K562 (cell line): ENCODE results near the gene SEC14L3. TPM values are rescaled to one million over a fixed set of nuclear protein-coding genes. Genes with fewer than 3 reads are reported as not detected.

ENCODE experiments used
- ARID4B ChIP-seq: sonication (generic); formaldehyde crosslinking; IDR thresholded peaks from 2 replicates; pipeline ENCODE4 v1.8.0; 2022; ENCODE audit warnings: mild to moderate bottlenecking, missing genetic modification reagents
- BCOR ChIP-seq: fragments of 450-650 bp; IDR thresholded peaks from 2 replicates; pipeline ENCODE4 v1.6.1; 2016
- CBFA2T2 ChIP-seq: fragments of 450-650 bp; conservative IDR thresholded peaks from 2 replicates; pipeline ENCODE4 v1.6.1; 2017; ENCODE audit warnings: mild to moderate bottlenecking
- ETV1 ChIP-seq: fragments of 450-650 bp; conservative IDR thresholded peaks from 2 replicates; pipeline ENCODE4 v1.6.1; 2016; ENCODE audit warnings: missing genetic modification characterization, control low read depth, low read depth, missing compliant biosample characterization
- GTF2B ChIP-seq: IDR thresholded peaks from 2 replicates; pipeline ENCODE4 v1.6.1; 2011; ENCODE audit not compliant: insufficient read length; ENCODE audit errors: extremely low read depth
- HOMEZ ChIP-seq: fragments of 250-450 bp; sonication (Bioruptor Pico); IDR thresholded peaks from 2 replicates; pipeline ENCODE4 v1.4.0; 2020; ENCODE audit warnings: mild to moderate bottlenecking, moderate library complexity
- JUNB ChIP-seq: fragments of 450-650 bp; formaldehyde crosslinking; conservative IDR thresholded peaks from 2 replicates; pipeline ENCODE4 v1.4.0; 2020; ENCODE audit warnings: mild to moderate bottlenecking
- LCOR ChIP-seq: sonication (generic); formaldehyde crosslinking; IDR thresholded peaks from 2 replicates; pipeline ENCODE4 v1.8.0; 2022; ENCODE audit warnings: mild to moderate bottlenecking, missing genetic modification reagents
- MTA3 ChIP-seq: fragments of 450-650 bp; formaldehyde crosslinking; IDR thresholded peaks from 2 replicates; pipeline ENCODE4 v1.6.1; 2017; ENCODE audit warnings: mild to moderate bottlenecking, borderline replicate concordance
- MYC ChIP-seq, 2 experiments: fragments of 250-450 bp in 1 of 2; sonication (Bioruptor Pico) in 1 of 2; IDR thresholded peaks; 2 replicates each; pipeline versions ENCODE4 v1.5.1 to v1.6.1; 2012 to 2021; ENCODE audit warnings: low read depth in 2 of 2, borderline replicate concordance in 1 of 2, improper control_type of control experiment in 1 of 2, low read length in 1 of 2, mild to moderate bottlenecking in 1 of 2, moderate library complexity in 1 of 2
- MYNN ChIP-seq, 2 experiments: sonication (generic); formaldehyde crosslinking in 1 of 2; IDR thresholded peaks; 2 replicates each; pipeline versions ENCODE4 v1.5.0 to v1.6.1; 2016 to 2020; ENCODE audit warnings: antibody characterized with exemption in 1 of 2, missing genetic modification reagents in 1 of 2
- NCOA1 ChIP-seq: fragments of 450-650 bp; IDR thresholded peaks from 2 replicates; pipeline ENCODE4 v1.6.1; 2016; ENCODE audit warnings: low read depth
- NFE2L1 ChIP-seq: fragments of 450-650 bp; IDR thresholded peaks from 2 replicates; pipeline ENCODE4 v1.6.1; 2016; ENCODE audit warnings: missing genetic modification characterization, low read depth, mild to moderate bottlenecking, missing compliant biosample characterization, moderate library complexity, borderline replicate concordance
- NFYB ChIP-seq: IDR thresholded peaks from 2 replicates; pipeline ENCODE4 v1.6.1; 2011; ENCODE audit warnings: mild to moderate bottlenecking, moderate library complexity; ENCODE audit not compliant: insufficient read length; ENCODE audit errors: extremely low read depth
- RAD51 ChIP-seq: fragments of 450-650 bp; IDR thresholded peaks from 2 replicates; pipeline ENCODE4 v1.7.1; 2016; ENCODE audit warnings: low read depth, mild to moderate bottlenecking, borderline replicate concordance
- SP1 ChIP-seq: sonication (generic); formaldehyde crosslinking; IDR thresholded peaks from 2 replicates; pipeline ENCODE4 v1.8.1; 2022; ENCODE audit warnings: mild to moderate bottlenecking, missing genetic modification reagents
- STAT5B ChIP-seq: fragments of 250-450 bp; sonication (Bioruptor Pico); IDR thresholded peaks from 2 replicates; pipeline ENCODE4 v1.8.0; 2021; ENCODE audit warnings: mild to moderate bottlenecking, inconsistent platforms
- TCFL5 ChIP-seq: fragments of 250-450 bp; sonication (Bioruptor Pico); conservative IDR thresholded peaks from 2 replicates; pipeline ENCODE4 v1.6.1; 2021; ENCODE audit warnings: mild to moderate bottlenecking, moderate library complexity, matching md5 sums
- TFAP4 ChIP-seq: sonication (generic); formaldehyde crosslinking; IDR thresholded peaks from 2 replicates; pipeline ENCODE4 v1.8.0; 2022; ENCODE audit warnings: missing genetic modification reagents, mild to moderate bottlenecking, moderate library complexity, borderline replicate concordance
- U2AF2 ChIP-seq: fragments of 200-400 bp; formaldehyde crosslinking; optimal IDR thresholded peaks from 2 replicates; pipeline ENCODE3; 2017; ENCODE audit warnings: low read depth, mild to moderate bottlenecking, low read length
- ZNF124 ChIP-seq: sonication (generic); formaldehyde crosslinking; IDR thresholded peaks from 2 replicates; pipeline ENCODE4 v1.8.1; 2022; ENCODE audit warnings: missing genetic modification reagents
- polyA plus RNA-seq, 8 experiments: library from polyadenylated mRNA; depleted of rRNA in 4 of 8; stranded (reverse) in 5 of 8; unstranded in 3 of 8; fragments of >200 nt; fragmentation: Nextera tagmentation in 2 of 8; fragmentation: Illumina TruSeq in 1 of 8; extraction: Ambion mirVana in 2 of 8; extraction: Trizol in 1 of 8; gene quantifications; 2 replicates each; pipeline versions ENCODE4 v1.2.1 to v1.2.3, GENCODE V29; 2011 to 2014; ENCODE audit warnings: inconsistent platforms in 1 of 8, missing spikeins in 1 of 8
- total RNA-seq, 7 experiments: library from RNA; depleted of rRNA in 6 of 7; stranded (reverse); fragments of >200 nt in 6 of 7; fragmentation: Illumina TruSeq in 2 of 7; extraction: Trizol in 2 of 7; gene quantifications; 2 replicates each; pipeline versions ENCODE4 v1.2.1 to v1.2.3, GENCODE V29; 2011 to 2021; ENCODE audit warnings: low replicate concordance in 1 of 7

Gene SEC14L3
- total and polyA plus RNA-seq, 9 of the 15 experiments (the other 6 are each of a cell fraction or from before 2014, with no cell fraction given) = not detected

GRCh38 chr22:30423959-30424533 is 47.8 kb downstream of the SEC14L3 start (continued):
- TF ChIP-seq NFE2L1 (no peak), MYNN (IDR thresholded peaks at IDR 0.05) (peak; percentile 60; the same call in 1 of the 2 replicates), MYNN (CRISPR knock-in tag; IDR thresholded peaks at IDR 0.05) (no peak), JUNB (no peak), RAD51 (peak; percentile 96), NCOA1 (peak; percentile 29; the same call in 1 of the 2 replicates), STAT5B (CRISPR knock-in tag) (no peak), U2AF2 (no peak), MTA3 (peak; percentile 77; the same call in 1 of the 2 replicates), HOMEZ (CRISPR knock-in tag) (no peak), CBFA2T2 (peak; percentile 78), SP1 (CRISPR knock-in tag) (peak; percentile 87), NFYB (peak; percentile 57), MYC (IDR thresholded peaks at IDR 0.05; ENCODE audit: low read depth, low read length) (peak; percentile 60; the same call in 1 of the 2 replicates), MYC (CRISPR knock-in tag; IDR thresholded peaks at IDR 0.05; ENCODE audit: borderline replicate concordance, low read depth) (no peak), TCFL5 (no peak), ZNF124 (CRISPR knock-in tag) (no peak), LCOR (CRISPR knock-in tag) (peak; percentile 67; the same call in 1 of the 2 replicates), GTF2B (no peak), ETV1 (peak; percentile 18; the same call in 1 of the 2 replicates), ARID4B (CRISPR knock-in tag) (0 out of 2 replicates have a peak, but pooled peaks have one; percentile 25), BCOR (0 out of 2 replicates have a peak, but pooled peaks have one; percentile 31), TFAP4 (CRISPR knock-in tag) (peak; percentile 100)
